ENCODE data around the gene PNMA6E. TPM values are rescaled to one million over a fixed set of nuclear protein-coding genes. Genes with fewer than 3 reads are reported as not detected.
"Not testable (repeated sequence)": the region's sequence is repeated elsewhere in the genome, so short reads cannot be mapped to it uniquely, and the experiment has no call there.

The PNMA6E gene
- total RNA-seq, 1 donor from 2014 or later = not detected

- DNase-seq (ENCODE audit: low read depth in 2 of 2) = no peak
Measured at GRCh38 chrX:153386097-153386496, 15.1 kb downstream of the PNMA6E start.

DNA sequence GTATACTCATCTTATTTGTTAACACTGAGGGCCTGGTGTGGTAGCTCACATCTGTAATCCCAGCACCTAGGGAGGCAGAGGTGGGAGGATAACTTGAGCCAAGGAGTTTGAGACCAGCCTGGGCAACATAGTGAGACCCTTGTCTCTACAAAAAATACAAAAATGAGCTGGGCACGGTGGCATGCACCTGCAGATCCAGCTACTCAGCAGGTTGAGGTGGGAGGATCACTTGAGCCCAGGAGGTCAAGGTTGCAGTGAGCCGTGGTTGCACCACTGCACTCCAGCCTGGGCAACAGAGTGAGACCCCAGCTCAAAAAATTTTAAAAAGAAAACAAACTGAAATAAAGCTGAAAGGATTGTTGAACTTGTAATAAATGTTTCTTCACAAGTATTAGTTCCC lies 16.2 kb downstream of the PNMA6E start:
- DNase-seq (ENCODE audit: low read depth in 2 of 2) = not testable (repeated sequence)

DNA sequence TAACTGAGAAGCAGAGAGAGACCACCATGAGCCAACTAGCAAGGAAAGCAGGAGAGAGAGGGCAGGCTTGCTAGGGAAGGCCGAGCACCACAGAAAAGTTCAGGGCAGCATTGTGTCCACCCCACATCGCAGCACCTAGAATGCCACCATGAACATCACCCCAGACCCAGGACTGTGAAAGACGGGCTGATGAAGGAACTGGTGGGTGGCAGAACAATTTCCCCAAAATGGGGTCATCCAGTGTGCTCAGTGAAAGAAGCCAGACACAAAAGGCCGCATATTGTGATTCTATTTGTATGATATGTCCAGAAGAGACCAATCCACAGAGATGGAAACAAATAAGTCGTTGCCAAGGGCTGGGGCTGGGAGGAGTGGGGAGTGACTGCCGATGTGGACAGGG lies 16.8 kb downstream of the PNMA6E start:
- no peak for DNase-seq (ENCODE audit: low read depth in 2 of 2)

GRCh38 chrX:153382563-153383482 lies 18.3 kb downstream of the PNMA6E start:
- DNase-seq (ENCODE audit: low read depth in 2 of 2) = no peak

GRCh38 chrX:153381684-153382532 lies 19.2 kb downstream of the PNMA6E start:
- peak; percentile 63 to 68 for DNase-seq (ENCODE audit: low read depth in 2 of 2)

DNA sequence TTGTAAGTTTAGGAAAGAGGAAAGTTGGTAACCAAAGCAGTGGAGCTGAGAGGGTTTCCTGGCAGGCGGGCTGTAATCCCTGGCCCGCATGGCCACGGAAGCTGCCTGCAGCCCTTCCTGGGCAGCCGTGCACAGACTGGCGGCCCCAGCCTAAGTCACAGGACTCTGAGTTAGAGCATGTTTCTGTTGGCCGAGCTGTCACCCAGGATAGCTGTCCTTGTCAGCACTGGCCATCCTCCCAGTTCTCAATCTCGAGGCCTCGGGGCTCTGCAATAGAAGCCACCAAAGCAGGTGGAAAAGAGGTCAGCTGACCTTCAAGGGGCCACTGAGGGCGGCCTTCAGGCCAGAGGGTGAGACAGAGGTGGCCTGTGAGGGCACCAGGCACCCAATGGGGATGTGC lies 20.5 kb downstream of the PNMA6E start:
- peak in 1 of 2 donors; percentile 21 for DNase-seq (ENCODE audit: low read depth in 2 of 2)

DNA sequence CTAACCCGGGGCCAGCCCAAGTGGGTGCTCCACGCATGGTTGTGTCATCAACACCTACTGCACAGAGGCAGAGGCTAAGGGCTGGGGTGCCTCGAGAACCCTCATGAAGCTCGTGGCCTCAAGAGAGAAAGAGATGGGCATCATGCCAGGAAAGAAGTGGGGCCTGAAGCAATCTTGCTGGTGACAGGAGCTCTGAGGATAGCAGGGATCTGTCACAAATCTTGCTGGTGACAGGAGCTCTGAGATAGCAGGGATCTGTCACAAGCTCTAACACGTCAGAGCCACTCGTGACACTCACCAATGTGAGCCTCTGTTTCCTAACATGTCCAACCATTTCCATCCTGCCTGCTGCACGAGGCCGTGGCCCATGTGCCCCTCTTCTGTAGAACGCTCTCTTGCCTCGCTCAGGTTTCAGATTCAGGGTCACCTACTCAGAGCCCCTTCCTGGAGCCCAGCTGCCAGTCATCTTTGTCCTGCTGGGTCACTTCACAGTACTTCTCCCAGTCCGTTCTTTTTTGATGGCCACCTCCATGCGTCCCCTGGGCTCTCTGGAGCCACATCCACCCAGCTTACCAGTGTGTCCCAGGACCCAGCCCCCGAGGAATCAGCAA lies 21.1 kb downstream of the PNMA6E start:
- no peak for DNase-seq (ENCODE audit: low read depth in 2 of 2)

GRCh38 chrX:153379508-153379907 lies 21.6 kb downstream of the PNMA6E start:
- DNase-seq (ENCODE audit: low read depth in 2 of 2) = no peak

DNA sequence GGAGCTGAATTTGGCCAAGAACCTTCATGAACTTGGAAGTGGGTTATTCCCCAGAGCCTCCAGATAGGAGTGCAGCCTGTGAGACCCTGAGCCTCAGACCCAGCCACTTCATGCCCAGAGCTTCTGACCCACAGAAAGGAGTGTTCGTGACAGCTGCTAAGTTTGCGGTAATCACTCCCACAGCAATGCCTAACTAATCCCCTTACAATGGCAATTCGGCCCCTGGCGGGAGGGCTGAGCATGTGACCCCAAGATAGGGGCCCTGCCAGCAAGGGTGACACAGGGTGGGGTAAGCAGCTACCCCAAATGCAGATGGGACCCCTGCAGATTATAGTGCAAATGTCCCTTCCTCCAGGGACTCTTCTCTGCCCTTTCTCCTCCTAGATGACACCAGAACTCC lies 22.5 kb downstream of the PNMA6E start:
- no peak for DNase-seq (ENCODE audit: low read depth in 2 of 2)

DNA sequence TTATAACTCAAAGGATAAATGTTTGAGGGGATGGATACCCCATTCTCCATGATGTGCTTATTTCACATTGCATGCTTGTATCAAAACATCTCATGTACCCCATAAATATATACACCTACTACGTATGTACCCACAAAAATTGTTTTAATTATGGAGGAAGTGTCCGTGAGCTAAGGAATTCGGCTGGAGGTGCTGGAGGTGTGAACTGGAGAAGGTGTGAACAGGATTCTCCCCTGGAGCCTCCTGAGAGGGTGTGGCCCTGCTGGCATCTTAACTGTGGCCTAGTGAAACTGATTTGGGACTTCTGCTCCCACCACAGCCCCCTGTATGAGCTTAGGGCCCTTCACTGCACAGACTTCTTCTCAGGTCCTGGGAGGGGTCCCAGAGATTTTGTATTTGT lies 23.4 kb downstream of the PNMA6E start:
- DNase-seq (ENCODE audit: low read depth in 2 of 2) = no peak

DNA sequence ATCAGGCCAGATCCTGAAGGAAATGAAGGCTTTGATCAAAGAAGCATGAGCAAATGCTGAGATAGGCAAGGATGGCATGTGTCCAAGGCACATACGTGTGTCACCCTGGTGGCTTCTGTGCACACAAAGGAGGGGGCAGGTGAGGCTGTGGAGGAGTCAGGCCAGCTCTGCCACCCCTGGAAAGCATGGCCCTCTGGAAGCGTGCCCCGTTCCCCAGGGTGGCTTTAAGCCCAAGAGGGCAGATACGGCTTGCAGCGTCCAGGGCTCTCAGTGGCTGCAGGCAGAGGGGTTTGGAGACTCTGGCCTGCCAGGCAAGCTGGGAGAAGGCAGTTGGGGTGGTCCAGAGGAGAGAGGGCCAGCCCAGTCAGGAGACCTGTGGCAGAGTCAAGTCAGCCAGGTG lies 25.6 kb downstream of the PNMA6E start:
- DNase-seq (ENCODE audit: low read depth in 2 of 2) = no peak

DNA sequence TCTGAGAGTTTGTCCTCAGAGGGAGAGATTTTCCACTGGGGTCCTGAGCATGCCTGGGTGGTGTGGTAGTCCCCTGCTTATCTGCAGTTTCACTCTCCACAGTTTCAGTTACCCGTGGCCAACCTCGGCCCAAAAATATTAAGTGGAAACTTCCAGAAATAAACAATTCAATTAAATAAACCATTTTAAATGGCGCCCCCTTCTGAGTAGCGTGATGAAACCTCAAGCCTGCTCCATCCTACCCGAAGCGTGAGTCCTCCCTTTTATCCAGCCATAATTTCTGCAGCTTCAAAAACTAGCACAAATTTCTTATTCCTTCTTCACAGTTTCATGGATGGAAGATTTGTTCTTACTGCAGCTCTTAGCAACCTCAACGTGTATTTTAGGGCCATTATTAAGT lies 26.7 kb downstream of the PNMA6E start:
- DNase-seq (ENCODE audit: low read depth in 2 of 2) = peak in 1 of 2 donors; percentile 18

DNA sequence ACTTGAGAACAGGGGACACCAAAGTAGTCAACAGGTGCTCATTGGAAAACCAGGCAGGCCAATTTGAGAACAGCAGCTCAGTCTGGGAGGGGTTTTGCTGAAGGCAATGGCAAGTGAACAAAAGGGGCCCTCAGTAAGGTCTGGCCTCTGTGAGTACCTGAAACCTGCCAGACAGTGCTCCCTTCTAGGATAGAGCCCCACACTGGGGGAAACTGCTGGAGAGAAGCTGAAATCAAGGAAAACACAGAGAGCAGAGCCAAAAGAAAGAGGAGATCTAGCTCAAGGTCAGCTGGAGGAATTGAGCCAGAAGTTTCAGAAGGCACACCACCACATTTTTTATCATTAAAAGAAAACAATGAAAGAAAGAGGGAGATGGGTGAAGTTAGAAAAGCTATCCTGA lies 28.2 kb downstream of the PNMA6E start:
- no peak for DNase-seq (ENCODE audit: low read depth in 2 of 2)

- no peak for DNase-seq (ENCODE audit: low read depth in 2 of 2)
Measured at GRCh38 chrX:153371256-153371655, 29.9 kb downstream of the PNMA6E start.

DNA sequence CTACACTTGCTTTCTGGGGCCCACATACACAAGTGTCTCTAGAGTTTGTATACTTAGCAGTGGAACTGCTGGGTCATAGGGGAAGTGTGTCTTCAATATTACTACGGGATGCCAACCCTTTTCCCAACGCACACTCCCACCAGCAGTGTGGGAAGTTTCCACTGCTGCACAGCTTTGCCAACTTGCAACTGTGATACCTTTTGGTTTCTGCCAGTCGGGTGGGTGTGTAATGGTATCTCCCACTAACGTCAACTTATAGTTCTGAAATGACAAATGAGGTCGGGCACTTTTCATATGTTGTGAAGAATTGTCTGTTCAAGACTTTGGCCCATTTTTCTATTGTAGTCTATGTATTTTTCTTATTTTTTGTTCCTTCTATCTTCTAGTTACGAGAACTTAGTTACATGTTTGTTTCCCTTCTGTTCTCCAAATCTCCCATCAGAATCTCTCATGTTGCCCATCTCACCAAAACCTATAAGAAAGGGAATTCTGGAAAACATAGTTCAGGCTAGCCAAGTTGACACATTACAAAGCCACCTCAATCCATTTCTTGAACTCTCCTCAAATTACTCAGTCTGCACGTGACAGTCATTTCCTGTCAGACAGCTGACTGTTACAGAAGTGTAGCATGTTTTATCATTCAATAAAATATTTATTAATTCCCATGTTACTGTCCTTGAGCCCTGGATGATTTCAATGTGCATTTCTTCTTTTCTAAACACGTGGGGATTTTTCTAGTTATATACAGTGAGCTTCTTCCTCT lies 30.7 kb downstream of the PNMA6E start:
- DNase-seq (ENCODE audit: low read depth in 2 of 2) = peak in 1 of 2 donors; percentile 22

DNA sequence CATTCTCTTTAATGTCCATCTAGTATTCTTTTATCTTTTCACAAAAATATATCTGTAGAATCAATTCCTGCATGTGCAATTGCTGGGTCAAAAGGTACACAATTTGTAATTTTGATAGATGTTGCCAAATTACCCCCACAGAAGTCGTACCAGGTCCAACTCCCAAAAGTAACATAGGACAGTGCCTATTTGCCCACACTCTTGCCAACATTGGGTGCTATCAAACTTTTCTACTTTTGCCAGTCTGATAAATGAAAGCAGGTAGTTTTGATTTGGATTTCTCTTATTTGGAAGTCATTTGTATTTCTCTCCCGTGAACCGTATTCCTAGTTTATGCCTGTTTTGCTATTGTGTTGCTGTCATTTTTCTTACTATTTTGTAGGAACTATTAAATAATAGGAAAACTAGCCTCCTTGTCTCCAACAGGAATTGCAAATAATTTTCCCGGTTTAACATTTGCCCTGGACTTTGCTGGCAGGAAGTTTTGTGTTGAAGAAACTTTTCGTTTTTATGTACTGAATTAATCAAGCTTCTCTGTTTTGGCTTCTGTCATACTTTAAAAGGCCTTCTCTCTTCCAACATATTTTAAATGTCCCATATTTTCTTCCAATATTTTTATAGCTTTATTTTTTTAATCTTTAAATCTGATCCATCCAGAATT lies 34.1 kb downstream of the PNMA6E start:
- no peak for DNase-seq (ENCODE audit: low read depth in 2 of 2)

DNA sequence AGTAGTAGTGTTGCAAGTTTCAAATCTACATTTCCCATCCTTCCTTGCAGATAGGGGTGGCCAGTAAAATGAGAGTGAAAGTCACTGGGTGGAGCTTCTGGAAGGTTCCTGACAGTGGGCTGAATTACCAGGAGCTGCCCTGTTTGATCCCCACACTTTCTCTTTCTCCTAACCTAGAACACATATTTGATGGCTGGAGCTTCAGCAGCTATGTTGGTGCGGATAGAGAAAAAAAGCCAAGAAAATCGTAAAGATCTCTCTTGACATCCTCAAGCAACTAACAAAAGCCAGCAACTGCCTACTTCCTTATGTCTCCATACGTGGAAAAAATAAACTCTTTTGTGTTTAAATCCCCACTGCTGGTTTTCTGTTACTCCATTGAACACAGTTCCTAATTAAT lies 35.0 kb downstream of the PNMA6E start:
- DNase-seq (ENCODE audit: low read depth in 2 of 2) = no peak

DNA sequence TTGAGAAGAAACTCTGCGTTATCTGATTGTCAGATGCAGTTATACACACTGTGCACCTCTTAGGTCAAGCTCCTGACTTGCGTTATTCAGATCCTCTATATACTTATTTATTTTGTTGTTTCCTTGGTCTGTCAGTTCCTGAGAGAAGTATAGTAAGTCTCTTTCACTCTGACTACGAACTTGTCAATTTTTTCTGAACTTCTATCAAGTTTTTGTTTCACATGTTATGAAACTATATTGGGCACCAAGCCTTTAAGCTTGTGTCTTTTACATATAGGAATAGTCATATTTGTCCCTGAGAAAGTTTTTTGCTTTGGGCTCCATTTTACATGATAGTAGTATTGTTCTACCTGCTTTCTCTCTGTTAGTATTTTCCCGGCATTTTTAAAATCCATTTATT lies 35.5 kb downstream of the PNMA6E start:
- DNase-seq (ENCODE audit: low read depth in 2 of 2) = no peak

DNA sequence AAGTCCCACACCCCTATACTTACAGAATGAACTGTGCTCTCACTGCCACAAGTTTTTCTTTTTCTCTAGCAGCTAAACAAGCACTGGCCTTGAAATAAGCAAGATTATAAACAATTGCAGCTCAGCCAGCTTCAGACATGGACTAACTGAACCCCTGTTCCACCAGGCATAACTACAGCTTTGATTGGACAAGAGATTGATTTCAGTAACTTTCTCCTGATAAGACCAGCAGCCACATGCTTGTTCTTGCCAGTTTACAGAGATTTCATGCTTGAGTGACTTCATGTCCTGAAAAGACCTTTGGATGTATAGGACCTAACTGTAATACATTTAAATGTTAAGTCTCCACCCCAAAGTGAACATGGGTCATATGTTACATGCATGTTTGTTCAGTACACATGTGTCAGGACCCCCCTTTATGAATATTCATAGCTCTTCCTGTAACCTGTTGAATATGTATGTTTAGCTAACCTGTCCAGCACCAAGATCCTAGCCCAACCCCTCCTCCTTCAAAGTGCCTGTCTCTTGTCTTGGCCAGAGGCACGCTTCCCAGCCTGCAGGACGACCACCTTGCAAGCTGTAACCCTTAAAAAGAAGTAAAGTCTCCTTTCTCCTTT lies 39.3 kb downstream of the PNMA6E start:
- no peak for DNase-seq (ENCODE audit: low read depth in 2 of 2)

DNA sequence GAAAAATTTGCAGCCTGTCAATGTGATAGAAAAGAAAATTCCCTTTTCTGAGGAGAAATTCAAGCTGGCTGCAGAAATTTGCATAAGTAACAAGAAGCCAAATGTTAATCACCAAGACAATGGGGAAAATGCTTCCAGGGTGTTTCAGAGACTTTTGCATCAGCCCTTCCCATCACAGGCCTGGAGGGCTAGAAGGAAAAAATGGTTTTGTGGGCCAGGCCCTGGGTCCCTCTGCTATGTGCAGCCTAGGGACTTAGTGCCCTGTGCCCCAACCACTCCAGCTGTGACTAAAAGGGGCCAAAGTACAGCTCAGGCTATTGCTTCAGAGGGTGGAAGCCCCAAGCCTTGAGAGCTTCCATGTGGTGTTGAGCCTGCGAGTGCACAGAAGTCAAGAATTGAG lies 43.3 kb downstream of the PNMA6E start:
- DNase-seq (ENCODE audit: low read depth in 2 of 2) = no peak
